IPS DF 6.9 (cell line): ENCODE measurements around the gene COMTD1.

Source experiments
- DNase-seq: peaks from one replicate; pipeline ENCODE4 v3.0.0-alpha.2; 2013; ENCODE audit warnings: low read depth, low spot score
- H3K27ac ChIP-seq: one replicate; pipeline ENCODE4 v1.5.1; 2013; ENCODE audit warnings: low read length, control low read depth
- H3K27me3 ChIP-seq: 2 replicates; pipeline ENCODE4 v1.6.1; 2013; ENCODE audit warnings: mild to moderate bottlenecking, low read length; ENCODE audit not compliant: control insufficient read depth, insufficient read depth
- H3K36me3 ChIP-seq: 2 replicates; pipeline ENCODE4 v1.6.1; 2013; ENCODE audit warnings: low read length; ENCODE audit not compliant: control insufficient read depth, insufficient read depth
- H3K4me1 ChIP-seq: 2 replicates; pipeline ENCODE4 v1.6.1; 2013; ENCODE audit warnings: low read length; ENCODE audit not compliant: control insufficient read depth, insufficient read depth
- H3K4me3 ChIP-seq: 2 replicates; pipeline ENCODE4 v1.5.1; 2013; ENCODE audit warnings: mild to moderate bottlenecking, low read length
- H3K9me3 ChIP-seq: 2 replicates; pipeline ENCODE4 v1.6.1; 2013; ENCODE audit warnings: low read length, inconsistent platforms; ENCODE audit not compliant: control insufficient read depth, insufficient read depth
- WGBS: extraction: QIAGEN DNeasy Blood & Tissue Kit; methylation state at CpG from one replicate; pipeline ENCODE4 v1.1.7; 2013; ENCODE audit warnings: mixed read lengths, missing lambda C conversion rate; ENCODE audit not compliant: insufficient read length, insufficient coverage; 5-methylcytosine and 5-hydroxymethylcytosine counted together

The COMTD1 gene

DNA sequence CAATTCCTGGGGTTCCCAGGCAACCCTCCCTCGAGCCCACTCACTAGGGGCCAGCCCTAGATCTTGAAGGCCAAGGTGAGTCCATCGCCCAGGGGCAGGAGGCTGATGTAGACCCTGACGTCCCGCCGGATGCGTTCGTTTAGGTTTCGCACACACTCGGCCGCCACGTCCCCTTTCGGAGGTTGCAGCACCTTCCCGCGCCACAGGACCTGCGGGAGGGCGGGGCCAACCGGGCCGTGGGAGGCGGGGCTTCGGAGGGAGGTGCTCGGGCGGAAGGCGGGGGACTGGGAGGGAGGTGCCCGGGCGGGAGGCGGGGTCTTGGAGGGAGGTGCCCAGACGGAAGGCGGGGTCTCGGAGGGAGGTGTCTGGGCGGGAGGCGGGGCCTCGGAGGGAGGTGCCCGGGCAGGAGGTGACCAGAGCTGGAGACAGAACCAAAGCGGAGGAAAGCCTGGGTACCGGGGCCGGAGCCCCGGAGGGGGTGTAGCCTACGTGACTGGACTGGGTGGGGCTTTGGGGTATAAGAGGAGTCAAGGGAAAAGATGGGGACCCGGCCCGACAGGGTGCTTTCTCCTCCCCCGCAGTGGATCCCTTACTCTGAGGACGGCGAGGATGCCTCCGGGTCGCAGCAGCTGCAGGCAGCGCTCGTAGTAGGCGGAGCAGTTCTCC is 1.6 kb downstream of the COMTD1 start:
- H3K36me3 ChIP-seq = peaks cover 10% of the 10 kb centered on the region; the same call in 1 of the 2 replicates
- H3K9me3 ChIP-seq = no peaks in the 10 kb centered on the region
- H3K27me3 ChIP-seq = no peaks in the 10 kb centered on the region
- peaks cover 3% of the 10 kb centered on the region for H3K4me1 ChIP-seq
- WGBS = no CpG with 5 or more reads among the region's 48 CpGs
- peak overlapping the region; percentile 63 for H3K4me3 ChIP-seq
- no peak for DNase-seq
- H3K27ac ChIP-seq = no peak overlapping the region

DNA sequence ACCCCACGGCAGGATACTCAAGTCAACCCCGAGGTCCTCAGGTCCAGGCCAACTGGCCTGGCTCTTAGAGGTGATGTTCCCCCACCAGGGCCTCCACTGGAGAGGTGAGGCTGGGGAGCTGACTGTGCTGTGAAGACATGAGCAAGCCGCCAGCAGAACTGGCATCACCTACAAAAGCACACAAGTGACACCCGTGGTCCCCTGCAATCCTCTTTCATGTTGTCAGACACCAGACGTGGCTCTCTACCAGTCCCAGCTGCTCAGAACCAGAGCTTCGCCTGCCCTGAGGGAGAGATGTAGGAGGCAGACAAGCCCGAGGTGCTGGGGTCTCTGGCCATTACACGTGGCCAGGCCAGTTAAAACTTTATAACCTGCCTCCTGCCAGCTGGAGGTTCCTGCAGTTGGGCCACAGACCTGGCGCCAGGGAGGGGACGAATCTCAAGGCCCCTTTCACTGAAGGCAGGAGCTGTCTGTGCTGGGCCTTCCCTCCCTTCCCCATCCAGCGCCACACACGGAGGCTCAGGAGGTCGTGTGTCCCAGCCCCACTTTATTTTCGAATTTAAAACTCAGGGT is 2.2 kb downstream of the COMTD1 start:
- DNase-seq = no peak
- H3K27me3 ChIP-seq = no peaks in the 10 kb centered on the region
- peaks cover 10% of the 10 kb centered on the region; the same call in 1 of the 2 replicates for H3K36me3 ChIP-seq
- peaks cover 3% of the 10 kb centered on the region for H3K4me1 ChIP-seq
- H3K4me3 ChIP-seq = peak overlapping the region; percentile 3; the same call in 1 of the 2 replicates
- WGBS = no CpG with 5 or more reads among the region's 14 CpGs
- no peaks in the 10 kb centered on the region for H3K9me3 ChIP-seq
- no peak overlapping the region for H3K27ac ChIP-seq

DNA sequence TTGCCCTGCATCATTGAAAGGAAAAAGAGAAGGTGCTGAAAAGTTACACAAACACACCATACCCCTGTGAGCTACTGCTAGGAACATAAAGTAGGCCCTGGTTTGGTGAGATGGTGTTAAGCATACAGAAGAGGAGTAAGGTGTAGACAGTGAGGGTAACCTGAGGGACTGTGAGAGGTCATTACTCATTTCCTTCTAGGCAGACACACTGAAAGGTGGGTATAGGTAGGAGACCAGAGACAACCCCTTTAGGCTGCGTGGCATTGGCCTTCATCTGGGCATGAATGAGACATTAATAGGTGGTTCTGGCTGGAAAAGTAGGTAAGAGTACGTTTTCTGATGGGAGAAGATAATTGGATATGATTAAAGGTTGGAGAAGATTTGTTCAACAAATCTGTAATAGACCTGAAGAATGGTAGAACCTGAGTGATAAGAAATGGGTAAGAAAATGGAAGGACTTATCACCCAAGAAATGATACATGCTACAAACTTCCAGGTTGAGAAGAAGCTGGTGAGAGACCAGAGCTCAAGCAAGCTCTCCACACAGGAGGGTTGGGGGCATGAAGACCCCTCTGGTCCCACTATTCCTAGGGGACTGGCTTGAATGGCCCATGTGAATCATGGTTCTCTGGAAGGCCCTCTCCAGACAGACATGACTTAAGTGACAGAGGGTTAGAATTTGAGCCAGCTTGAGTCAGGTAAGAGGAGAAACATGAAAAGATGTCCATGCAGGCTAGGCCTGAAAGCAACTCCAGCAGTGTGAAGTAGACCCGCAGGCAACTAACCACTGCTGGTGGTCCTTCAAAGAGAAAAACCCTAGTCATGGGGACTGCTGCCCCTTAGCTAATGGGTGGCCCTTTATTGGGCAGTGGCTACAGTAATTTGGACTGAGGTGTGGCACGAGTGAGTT is 3.8 kb downstream of the COMTD1 start:
- Histone ChIP-seq H3K4me3 (no peak overlapping the region), H3K27ac (no peak overlapping the region), H3K27me3 (no peaks in the 10 kb centered on the region), H3K9me3 (no peaks in the 10 kb centered on the region), H3K36me3 (peaks cover 10% of the 10 kb centered on the region; the same call in 1 of the 2 replicates), H3K4me1 (peaks cover 3% of the 10 kb centered on the region)
- DNase-seq = no peak
- WGBS = 100% methylated on average over 1 of the region's 4 CpGs

DNA sequence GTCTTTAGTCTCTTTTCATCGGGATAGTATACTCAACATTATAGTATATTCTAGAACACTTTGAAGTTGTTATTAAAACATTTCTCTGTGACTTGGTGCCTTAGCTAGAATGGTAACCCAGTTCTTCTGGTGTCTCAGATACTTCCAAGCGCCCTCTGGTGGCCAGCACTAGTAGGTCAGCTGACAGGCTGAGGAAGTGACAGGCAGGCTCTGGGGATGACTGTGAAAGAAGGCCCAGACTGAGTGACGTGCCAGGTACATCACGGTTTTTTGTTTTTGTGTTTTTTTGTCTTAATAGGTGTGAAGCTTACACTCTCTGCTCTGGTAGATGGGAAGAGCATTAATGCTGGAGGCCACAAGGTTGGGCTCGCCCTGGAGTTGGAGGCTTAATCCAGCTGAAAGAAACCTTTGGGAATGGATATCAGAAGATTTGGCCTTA is 5.1 kb downstream of the COMTD1 start:
- Histone ChIP-seq H3K4me1 (peaks cover 7% of the 10 kb centered on the region), H3K27ac (no peak overlapping the region), H3K4me3 (no peak overlapping the region), H3K27me3 (no peaks in the 10 kb centered on the region), H3K36me3 (peaks cover 10% of the 10 kb centered on the region; the same call in 1 of the 2 replicates), H3K9me3 (no peaks in the 10 kb centered on the region)
- no peak for DNase-seq
- no CpG with 5 or more reads among the region's 5 CpGs for WGBS

DNA sequence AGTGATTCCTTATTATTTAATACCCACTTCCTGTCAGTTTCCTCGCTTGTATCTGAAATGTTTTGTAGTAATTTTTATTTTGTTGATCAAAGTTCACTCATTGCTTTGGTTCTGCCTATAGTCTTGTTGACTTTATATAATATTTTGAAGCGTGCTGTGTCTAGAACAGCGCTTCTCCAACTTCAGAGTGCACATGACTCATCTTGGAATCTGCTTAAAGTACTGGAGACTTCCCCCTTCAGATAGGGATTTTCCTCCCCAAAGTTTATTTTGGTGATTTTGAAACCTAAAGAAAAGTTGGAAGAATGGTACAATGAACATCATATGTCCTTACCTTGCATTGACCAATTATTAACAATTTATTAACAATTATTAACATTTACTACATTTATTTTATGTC is 5.8 kb downstream of the COMTD1 start:
- H3K4me1 ChIP-seq = peaks cover 7% of the 10 kb centered on the region
- H3K27me3 ChIP-seq = no peaks in the 10 kb centered on the region
- H3K27ac ChIP-seq = no peak overlapping the region
- no CpG with 5 or more reads among the region's 3 CpGs for WGBS
- H3K36me3 ChIP-seq = peaks cover 10% of the 10 kb centered on the region; the same call in 1 of the 2 replicates
- H3K4me3 ChIP-seq = no peak overlapping the region
- no peaks in the 10 kb centered on the region for H3K9me3 ChIP-seq
- no peak for DNase-seq

DNA sequence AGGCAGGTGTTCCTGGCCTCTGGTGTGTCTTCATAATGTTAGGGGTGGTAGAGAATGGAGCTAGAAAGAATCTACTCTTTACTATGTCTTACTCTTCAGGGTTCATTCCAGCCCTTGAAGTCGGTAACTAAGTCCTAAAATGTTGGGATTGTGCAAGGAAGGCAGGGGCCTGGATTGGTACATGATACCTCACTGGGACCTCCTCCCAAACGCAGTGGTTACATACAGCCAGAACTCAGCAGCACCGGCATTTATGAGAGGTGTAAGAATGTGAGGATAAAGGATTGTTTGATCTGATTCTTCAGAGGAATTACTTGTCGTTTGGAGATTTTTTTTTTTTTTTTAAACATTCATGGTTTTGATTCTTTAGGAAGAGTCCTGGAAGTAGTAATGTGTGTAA is 6.9 kb downstream of the COMTD1 start:
- Histone ChIP-seq H3K9me3 (no peaks in the 10 kb centered on the region), H3K4me3 (no peak overlapping the region), H3K36me3 (peaks cover 13% of the 10 kb centered on the region; the same call in 1 of the 2 replicates), H3K4me1 (peaks cover 10% of the 10 kb centered on the region), H3K27me3 (no peaks in the 10 kb centered on the region), H3K27ac (no peak overlapping the region)
- WGBS = 100% methylated on average over 1 of the region's 4 CpGs
- no peak for DNase-seq

DNA sequence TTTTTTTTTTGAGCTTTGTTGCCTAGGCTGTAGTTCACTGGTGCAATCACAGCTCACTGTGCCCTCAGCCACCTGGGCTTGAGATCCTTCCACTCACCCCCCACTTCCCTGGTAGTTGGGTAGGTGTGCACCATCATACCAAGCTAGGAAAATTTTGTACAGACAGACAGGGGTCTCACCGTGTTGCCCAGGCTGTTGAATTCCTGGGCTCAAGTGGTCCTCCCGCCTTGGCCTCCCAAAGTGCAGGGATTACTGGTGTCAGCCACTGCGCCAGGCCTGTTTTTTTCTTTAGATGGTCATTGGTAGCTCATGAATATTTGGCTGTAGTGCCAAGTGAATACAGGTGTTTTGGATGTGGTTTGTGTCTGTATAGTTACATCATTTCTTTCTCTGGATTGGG is 7.5 kb downstream of the COMTD1 start:
- Histone ChIP-seq H3K36me3 (peaks cover 13% of the 10 kb centered on the region; the same call in 1 of the 2 replicates), H3K4me1 (peaks cover 7% of the 10 kb centered on the region), H3K27ac (no peak overlapping the region), H3K9me3 (no peaks in the 10 kb centered on the region), H3K4me3 (no peak overlapping the region), H3K27me3 (no peaks in the 10 kb centered on the region)
- no CpG with 5 or more reads among the region's 3 CpGs for WGBS
- no peak for DNase-seq

DNA sequence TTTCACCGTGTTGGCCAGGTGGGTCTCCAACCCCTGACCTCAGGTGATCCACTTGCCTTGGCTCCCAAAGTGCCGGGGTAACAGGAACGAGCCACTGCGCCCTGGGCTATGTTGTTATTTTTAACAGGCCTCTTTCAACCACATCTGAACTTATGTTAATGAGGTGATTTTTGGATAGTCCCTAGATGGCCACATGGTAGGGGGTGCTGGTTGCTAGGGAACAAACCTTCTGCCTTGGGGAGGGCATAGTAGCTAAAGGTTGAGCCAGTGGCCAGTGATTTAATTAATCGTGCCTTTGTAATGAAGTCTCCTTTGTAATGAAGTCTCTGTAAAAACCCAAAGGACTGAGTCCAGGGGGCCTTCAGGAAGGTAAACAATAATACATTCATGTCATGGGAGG is 9.1 kb downstream of the COMTD1 start:
- H3K27me3 ChIP-seq = no peaks in the 10 kb centered on the region
- peaks cover 9% of the 10 kb centered on the region for H3K4me1 ChIP-seq
- H3K27ac ChIP-seq = no peak overlapping the region
- H3K36me3 ChIP-seq = peaks cover 7% of the 10 kb centered on the region; the same call in 1 of the 2 replicates
- no peaks in the 10 kb centered on the region for H3K9me3 ChIP-seq
- no CpG with 5 or more reads among the region's 5 CpGs for WGBS
- no peak overlapping the region for H3K4me3 ChIP-seq
- no peak for DNase-seq

DNA sequence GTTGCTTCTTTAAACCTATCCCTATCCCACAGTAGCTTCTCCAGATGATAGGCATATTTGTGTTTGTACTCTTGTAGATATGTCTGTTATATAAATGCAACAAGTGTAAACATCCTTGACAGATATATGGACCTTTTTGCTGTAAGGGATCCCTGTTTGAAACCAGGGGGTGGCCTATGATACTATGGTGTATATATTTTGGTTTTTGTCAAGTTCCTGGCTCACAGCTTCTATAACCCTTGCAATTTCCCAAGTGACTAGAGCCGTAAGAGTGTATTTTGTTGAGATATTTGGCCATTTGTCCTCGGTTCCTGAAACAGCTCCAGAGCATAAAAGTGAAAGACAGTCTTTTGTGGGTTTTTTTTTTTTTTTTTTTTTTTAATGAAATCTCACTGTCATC is 9.7 kb downstream of the COMTD1 start:
- H3K27me3 ChIP-seq = no peaks in the 10 kb centered on the region
- no peaks in the 10 kb centered on the region for H3K9me3 ChIP-seq
- H3K36me3 ChIP-seq = peaks cover 3% of the 10 kb centered on the region; the same call in 1 of the 2 replicates
- H3K4me1 ChIP-seq = peaks cover 9% of the 10 kb centered on the region
- no CpG with 5 or more reads among the region's 2 CpGs for WGBS
- DNase-seq = no peak
- H3K4me3 ChIP-seq = no peak overlapping the region
- no peak overlapping the region for H3K27ac ChIP-seq

DNA sequence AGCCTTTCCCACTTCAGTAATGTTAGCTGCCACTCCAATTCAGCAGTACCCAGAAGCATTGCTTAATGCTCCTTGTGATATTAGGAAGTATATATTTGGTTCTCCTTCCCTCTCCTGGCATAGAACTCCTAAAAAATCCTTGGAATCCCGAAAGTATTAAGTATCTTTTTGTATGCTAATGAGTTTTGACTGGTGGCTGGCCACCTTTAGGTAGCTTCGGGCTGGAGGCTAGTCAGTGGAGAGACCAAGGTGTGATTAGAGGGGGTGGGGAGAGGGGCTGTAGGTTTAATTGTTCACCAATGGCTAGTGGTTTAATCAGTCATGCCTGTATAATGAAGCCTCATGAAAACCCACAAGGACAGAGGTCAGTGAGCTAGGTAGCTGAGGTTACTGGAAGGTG is 12.2 kb downstream of the COMTD1 start:
- no peak for DNase-seq
- Histone ChIP-seq H3K4me3 (no peak overlapping the region), H3K4me1 (peaks cover 9% of the 10 kb centered on the region), H3K36me3 (peaks cover 11% of the 10 kb centered on the region; the same call in 1 of the 2 replicates), H3K27ac (peak overlapping the region; percentile 35), H3K9me3 (no peaks in the 10 kb centered on the region), H3K27me3 (no peaks in the 10 kb centered on the region)
- WGBS = no CpG with 5 or more reads among the region's 2 CpGs
